Stomach (tissue), 9 donors: ENCODE measurements around the gene MISP. TPM values are rescaled to one million over a fixed set of nuclear protein-coding genes. Genes with fewer than 3 reads are reported as not detected.

Source experiments
- DNase-seq, 2 donors: peaks; one replicate each; pipeline versions ENCODE4 v3.0.0 to v3.0.0-alpha.2; 2013 to 2019
- H3K27ac ChIP-seq, 5 donors: fragments of 200-600 bp in 4 of 5; sonication (generic) in 4 of 5; one replicate each; pipeline ENCODE4 v1.5.1; 2013 to 2019; ENCODE audit warnings: mild to moderate bottlenecking in 1 of 5, moderate library complexity in 1 of 5
- H3K27me3 ChIP-seq, 3 donors: fragments of 200-600 bp; sonication (generic); one replicate each; pipeline ENCODE4 v1.5.1; 2017 to 2019; ENCODE audit warnings: mixed run types in 1 of 3
- H3K36me3 ChIP-seq, 4 donors: fragments of 200-600 bp; sonication (generic); 1 replicate in 3 of 4; 2 replicates in 1 of 4; pipeline ENCODE4 v1.5.1; 2016 to 2019
- H3K4me1 ChIP-seq, 4 donors: fragments of 200-600 bp; sonication (generic); one replicate each; pipeline ENCODE4 v1.5.1; 2016 to 2019
- H3K4me3 ChIP-seq, 4 donors: fragments of 200-600 bp; sonication (generic) in 3 of 4; one replicate each; pipeline ENCODE4 v1.5.1; 2016 to 2019; ENCODE audit warnings: mild to moderate bottlenecking in 1 of 4
- H3K9me3 ChIP-seq, 4 donors: fragments of 200-600 bp; sonication (generic); one replicate each; pipeline ENCODE4 v1.5.1; 2016 to 2019
- EP300 ChIP-seq: sonication (generic); formaldehyde crosslinking; IDR thresholded peaks from one replicate; pipeline ENCODE4 v1.6.1; 2017; ENCODE audit warnings: antibody characterized with exemption
- POLR2A ChIP-seq, 4 donors: fragments of 450-650 bp; IDR thresholded peaks; one replicate each; pipeline ENCODE4 v1.6.1; 2016; ENCODE audit warnings: antibody characterized with exemption in 4 of 4, control low read depth in 2 of 4, mild to moderate bottlenecking in 1 of 4, moderate library complexity in 1 of 4
- POLR2AphosphoS5 ChIP-seq, 3 donors: sonication (generic); formaldehyde crosslinking; IDR thresholded peaks; one replicate each; pipeline ENCODE4 v1.6.1; 2016; ENCODE audit warnings: antibody characterized with exemption in 3 of 3
- WGBS, 5 donors: extraction: QIAGEN DNeasy Blood & Tissue Kit in 3 of 5; methylation state at CpG; one replicate each; pipeline versions ENCODE4 v1.1.5 to v1.1.7; 2013 to 2018; 5-methylcytosine and 5-hydroxymethylcytosine counted together
- intact Hi-C: fragments of 100-400 bp; cut with DNase I; formaldehyde crosslinking; loops from one replicate; pipeline ENCODE4 v1.15.1; 2023; ENCODE audit warnings: low total_unique reads
- polyA plus RNA-seq, 3 donors: library from polyadenylated mRNA; stranded (reverse); fragments of 200-250 nt; gene quantifications; one replicate each; pipeline ENCODE4 v1.2.3, GENCODE V29; 2013
- total RNA-seq, 5 donors: library from RNA; depleted of rRNA; stranded (reverse); fragments of >200 nt; gene quantifications; one replicate each; pipeline versions ENCODE4 v1.1.0 to v1.2.3, GENCODE V29; 2014 to 2016
- TF ChIP-seq, protein P1 (sequence below), 7 experiments: fragments of 450-650 bp in 4 of 7; fragments of 200-600 bp in 3 of 7; sonication (generic) in 3 of 7; IDR thresholded peaks; one replicate each; pipeline ENCODE4 v1.5.1; 2016 to 2019; ENCODE audit warnings: antibody characterized with exemption in 7 of 7, control low read depth in 2 of 7, mild to moderate bottlenecking in 1 of 7
- donor health status: healthy with polysubstance abuse.
- donor health status: Bipolar disorder and iron deficiency.
- donor health status: healthy.

MISP gene
- total and polyA plus RNA-seq, 8 donors, result 2.1 to 149 (median 12.7) TPM

DNA sequence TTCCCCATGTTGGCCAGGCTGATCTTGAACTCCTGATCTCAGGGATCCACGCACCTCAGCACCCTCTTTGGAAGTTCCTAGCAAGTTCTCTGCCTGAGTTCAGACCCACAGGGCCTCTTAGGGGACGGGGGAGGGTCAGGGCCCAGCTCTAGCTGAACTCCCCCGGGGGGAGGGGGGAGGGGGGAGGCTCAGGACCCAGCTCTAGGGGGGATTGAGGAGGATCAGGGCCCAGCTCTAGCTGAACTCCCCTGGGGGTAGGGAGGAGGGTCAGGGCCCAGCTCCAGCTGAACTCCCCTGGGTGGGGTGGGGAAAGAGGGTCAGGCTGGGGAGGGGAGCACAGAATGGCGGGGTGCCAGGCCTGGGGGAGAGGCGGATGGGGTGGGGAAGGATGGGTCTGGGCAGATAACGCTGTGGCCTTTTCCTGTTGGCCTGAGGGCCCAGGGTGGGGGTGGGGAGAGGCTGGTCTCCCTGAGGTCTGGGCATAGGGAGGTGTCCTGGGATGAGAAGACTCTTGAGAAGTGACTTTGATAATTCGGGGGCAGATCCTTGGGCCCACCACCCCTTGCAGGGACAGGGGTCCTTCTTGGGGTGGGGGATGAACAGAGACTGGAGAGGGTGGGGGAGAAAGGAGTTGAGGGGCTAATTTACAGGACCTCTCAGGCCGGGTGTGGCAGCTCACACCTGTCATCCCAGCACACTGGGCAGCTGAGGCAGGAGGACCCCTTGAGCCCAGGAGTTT is 40.8 kb downstream of the MISP start:
- H3K27ac ChIP-seq, result peak overlapping the region in 4 of 5 donors; percentile 7 to 49 (median 46)
- H3K27me3 ChIP-seq, result no peaks in the 10 kb centered on the region
- intact Hi-C loops, result no loop called here
- H3K4me1 ChIP-seq, result peaks cover 12 to 32% (median 22%) of the 10 kb centered on the region in 4 donors
- no peaks in the 10 kb centered on the region for H3K36me3 ChIP-seq
- no peaks in the 10 kb centered on the region for H3K9me3 ChIP-seq
- no peak overlapping the region for H3K4me3 ChIP-seq
- TF ChIP-seq, protein P1, sequence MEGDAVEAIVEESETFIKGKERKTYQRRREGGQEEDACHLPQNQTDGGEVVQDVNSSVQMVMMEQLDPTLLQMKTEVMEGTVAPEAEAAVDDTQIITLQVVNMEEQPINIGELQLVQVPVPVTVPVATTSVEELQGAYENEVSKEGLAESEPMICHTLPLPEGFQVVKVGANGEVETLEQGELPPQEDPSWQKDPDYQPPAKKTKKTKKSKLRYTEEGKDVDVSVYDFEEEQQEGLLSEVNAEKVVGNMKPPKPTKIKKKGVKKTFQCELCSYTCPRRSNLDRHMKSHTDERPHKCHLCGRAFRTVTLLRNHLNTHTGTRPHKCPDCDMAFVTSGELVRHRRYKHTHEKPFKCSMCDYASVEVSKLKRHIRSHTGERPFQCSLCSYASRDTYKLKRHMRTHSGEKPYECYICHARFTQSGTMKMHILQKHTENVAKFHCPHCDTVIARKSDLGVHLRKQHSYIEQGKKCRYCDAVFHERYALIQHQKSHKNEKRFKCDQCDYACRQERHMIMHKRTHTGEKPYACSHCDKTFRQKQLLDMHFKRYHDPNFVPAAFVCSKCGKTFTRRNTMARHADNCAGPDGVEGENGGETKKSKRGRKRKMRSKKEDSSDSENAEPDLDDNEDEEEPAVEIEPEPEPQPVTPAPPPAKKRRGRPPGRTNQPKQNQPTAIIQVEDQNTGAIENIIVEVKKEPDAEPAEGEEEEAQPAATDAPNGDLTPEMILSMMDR (IDR thresholded peaks at IDR 0.05), result no peak
- TF ChIP-seq EP300 (no peak), POLR2A (IDR thresholded peaks at IDR 0.05) (no peak), POLR2AphosphoS5 (IDR thresholded peaks at IDR 0.05) (no peak)
- peak in 1 of 2 donors; percentile 44 for DNase-seq
- WGBS, 5 donors, result 53 to 73% (median 62%) methylated on average over 8 of the region's 8 CpGs

DNA sequence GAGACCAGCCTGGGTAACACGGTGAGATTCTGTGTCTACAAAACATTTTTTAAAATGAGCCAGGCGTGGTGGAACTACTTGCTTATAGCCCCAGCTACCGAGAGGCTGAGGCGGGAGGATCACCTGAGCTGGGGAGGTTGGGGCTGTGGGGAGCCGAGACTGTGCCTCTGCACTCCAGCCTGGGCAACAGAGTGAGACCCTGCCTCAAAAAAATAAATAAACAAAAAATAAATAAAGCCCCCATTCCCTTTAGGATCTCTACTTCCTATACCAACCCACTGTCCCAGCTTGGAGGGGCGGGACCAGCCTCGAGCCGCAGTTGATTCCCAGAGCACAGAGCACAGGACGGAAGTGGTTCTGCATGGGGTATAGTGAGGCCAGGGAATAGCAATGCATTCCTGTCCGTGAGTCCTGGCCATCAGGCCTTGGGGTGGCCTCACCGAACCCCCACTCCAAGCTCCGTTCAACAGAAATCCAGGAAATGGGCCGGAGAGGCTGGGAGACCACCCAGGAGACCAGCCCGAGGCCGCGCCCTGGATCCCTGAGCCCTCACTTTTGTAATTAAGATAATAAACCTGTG is 41.5 kb downstream of the MISP start:
- WGBS, 5 donors, result 64 to 81% (median 75%) methylated on average over 15 to 16 of the region's 16 CpGs
- TF ChIP-seq POLR2A (IDR thresholded peaks at IDR 0.05) (no peak), EP300 (no peak)
- TF ChIP-seq, protein P1 (IDR thresholded peaks at IDR 0.05), result no peak
- H3K27ac ChIP-seq, result peak overlapping the region in 4 of 5 donors; percentile 4 to 49 (median 46)
- DNase-seq, result no peak
- intact Hi-C loops, result no loop called here
- H3K4me3 ChIP-seq, result no peak overlapping the region
- H3K4me1 ChIP-seq, result peaks cover 12 to 32% (median 22%) of the 10 kb centered on the region in 4 donors
- H3K36me3 ChIP-seq, result no peaks in the 10 kb centered on the region
- no peaks in the 10 kb centered on the region for H3K27me3 ChIP-seq
- no peaks in the 10 kb centered on the region for H3K9me3 ChIP-seq

DNA sequence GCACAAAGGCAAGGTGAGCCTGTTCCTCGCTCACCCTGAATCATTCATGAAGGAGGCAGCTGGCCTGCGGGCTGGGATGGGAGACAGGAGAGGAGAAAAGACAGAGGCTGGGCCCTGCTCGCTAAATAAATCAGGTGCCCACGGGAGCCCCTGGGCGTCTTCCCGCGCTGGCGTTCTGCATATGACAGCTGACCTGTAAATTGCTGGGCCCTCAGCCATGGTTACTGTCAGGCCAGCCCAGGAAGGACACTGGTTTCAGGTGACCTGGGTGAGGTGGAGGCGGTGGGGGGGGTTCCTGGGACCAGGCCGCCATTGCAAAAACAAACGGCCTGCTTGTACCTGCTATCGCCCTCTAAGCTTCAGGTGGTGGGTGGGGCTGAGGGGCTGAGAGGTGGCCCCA is 42.9 kb downstream of the MISP start:
- no peak overlapping the region for H3K27ac ChIP-seq
- peaks cover 14 to 32% (median 26%) of the 10 kb centered on the region in 4 donors for H3K4me1 ChIP-seq
- no peaks in the 10 kb centered on the region for H3K9me3 ChIP-seq
- intact Hi-C loops, result no loop called here
- no peak overlapping the region for H3K4me3 ChIP-seq
- H3K27me3 ChIP-seq, result no peaks in the 10 kb centered on the region
- no peak for DNase-seq
- peaks cover 0 to under 1% (median 0%) of the 10 kb centered on the region in 4 donors for H3K36me3 ChIP-seq
- no peak for TF ChIP-seq POLR2A (IDR thresholded peaks at IDR 0.05)
- TF ChIP-seq, protein P1 (IDR thresholded peaks at IDR 0.05), result no peak
- no peak for TF ChIP-seq EP300
- no peak for TF ChIP-seq POLR2AphosphoS5 (IDR thresholded peaks at IDR 0.05)
- 89 to 94% (median 92%) methylated on average over 12 of the region's 12 CpGs for WGBS, 5 donors

DNA sequence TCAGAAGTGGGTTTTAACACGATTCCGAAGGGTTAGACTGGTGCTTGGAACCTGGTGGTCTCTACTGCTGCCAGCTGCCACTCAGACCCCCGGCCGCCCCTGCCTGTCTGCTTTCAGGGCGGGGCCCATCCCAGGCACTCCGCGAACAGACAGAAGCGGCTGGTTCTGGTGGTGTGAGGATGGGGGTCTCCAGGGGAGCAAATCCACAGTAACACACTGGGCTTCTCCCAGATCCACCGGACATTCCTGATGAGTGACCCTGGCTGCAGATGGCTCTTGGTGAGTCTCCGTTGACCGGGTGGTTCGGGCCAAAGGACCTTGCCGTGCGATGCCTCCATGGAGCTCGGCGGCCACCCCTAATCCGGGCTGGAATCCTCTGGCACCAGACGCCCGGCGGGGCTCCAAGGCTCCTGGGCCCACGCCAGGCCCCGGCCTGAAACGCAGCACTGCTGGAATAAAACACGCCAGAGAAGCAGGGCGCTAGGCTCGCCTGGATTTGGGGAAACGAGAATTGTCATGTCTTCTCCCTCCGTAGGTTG is 44.2 kb downstream of the MISP start:
- peak in 1 of 2 donors; percentile 50 for DNase-seq
- TF ChIP-seq EP300 (no peak), POLR2A (IDR thresholded peaks at IDR 0.05) (no peak), POLR2AphosphoS5 (IDR thresholded peaks at IDR 0.05) (no peak)
- TF ChIP-seq, protein P1 (IDR thresholded peaks at IDR 0.05), result no peak
- H3K27me3 ChIP-seq, result no peaks in the 10 kb centered on the region
- 66 to 80% (median 77%) methylated on average over 21 to 28 of the region's 28 CpGs for WGBS, 5 donors
- no peak overlapping the region for H3K4me3 ChIP-seq
- H3K36me3 ChIP-seq, result peaks cover 0 to 10% (median 9%) of the 10 kb centered on the region in 4 donors
- H3K4me1 ChIP-seq, result peaks cover 27 to 39% (median 35%) of the 10 kb centered on the region in 4 donors
- intact Hi-C loops, result no loop called here
- H3K9me3 ChIP-seq, result no peaks in the 10 kb centered on the region
- peak overlapping the region in 4 of 5 donors; percentile 73 to 100 (median 94) for H3K27ac ChIP-seq
